Amniotic stem cell (primary cell): ENCODE data around the gene CCDC18.
A peak's percentile ranks its signal among the peaks of the same experiment; 100 is the strongest.
"Not testable (repeated sequence)": the region's sequence is repeated elsewhere in the genome, so short reads cannot be mapped to it uniquely, and the experiment has no call there.

Source experiments
- DNase-seq: peaks from one replicate; lab custom pipeline; 2025; lab: John Stamatoyannopoulos, UW

The CCDC18 gene

DNA sequence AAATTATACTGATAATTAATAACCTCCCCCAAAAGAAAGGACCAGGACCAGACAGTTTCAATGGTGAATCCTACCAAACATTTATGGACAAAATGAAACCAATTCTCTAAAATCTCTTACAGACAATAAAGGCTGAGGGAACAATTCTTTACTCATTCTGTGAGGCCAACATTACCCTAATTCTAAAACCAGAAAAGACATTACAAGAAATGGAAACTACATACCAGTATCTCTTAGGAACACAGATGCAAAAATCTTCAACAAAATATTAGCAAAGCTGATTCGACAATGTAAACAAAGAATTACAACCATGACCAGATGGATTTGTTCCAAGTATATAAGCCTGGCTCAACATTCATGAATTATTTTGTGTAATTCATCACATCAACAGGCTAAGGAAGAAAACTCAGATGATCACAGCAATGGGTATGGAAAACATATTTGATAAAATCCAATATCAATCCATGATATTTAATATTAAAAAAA lies 8.9 kb upstream of the CCDC18 start:
- no peak for DNase-seq

- no peak for DNase-seq
These were observed 7.7 kb upstream of the CCDC18 start for GRCh38 chr1:93172778-93173177.

DNA sequence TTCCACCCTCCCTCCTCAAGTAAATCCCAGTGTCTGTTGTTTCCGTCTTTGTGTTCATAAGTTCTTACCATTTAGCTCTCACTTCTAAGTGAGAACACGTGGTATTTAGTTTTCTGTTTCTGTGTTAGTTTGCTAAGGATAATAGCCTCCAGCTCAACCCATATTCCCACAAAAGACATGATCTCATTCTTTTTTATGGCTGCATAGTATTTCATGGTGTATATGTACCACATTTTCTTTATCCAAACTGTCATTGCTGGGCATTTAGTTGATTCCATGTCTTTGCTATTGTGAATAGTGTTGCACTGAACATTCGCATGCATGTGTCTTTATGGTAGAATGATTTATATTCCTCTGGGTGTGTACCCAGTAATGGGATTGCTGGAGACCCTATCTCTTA lies 5.9 kb upstream of the CCDC18 start:
- DNase-seq, result not testable (repeated sequence)

- no peak for DNase-seq
These were observed 2.5 kb upstream of the CCDC18 start for GRCh38 chr1:93177991-93178390.

- DNase-seq, result no peak
These were observed 2.1 kb upstream of the CCDC18 start for GRCh38 chr1:93178418-93178817.

DNA sequence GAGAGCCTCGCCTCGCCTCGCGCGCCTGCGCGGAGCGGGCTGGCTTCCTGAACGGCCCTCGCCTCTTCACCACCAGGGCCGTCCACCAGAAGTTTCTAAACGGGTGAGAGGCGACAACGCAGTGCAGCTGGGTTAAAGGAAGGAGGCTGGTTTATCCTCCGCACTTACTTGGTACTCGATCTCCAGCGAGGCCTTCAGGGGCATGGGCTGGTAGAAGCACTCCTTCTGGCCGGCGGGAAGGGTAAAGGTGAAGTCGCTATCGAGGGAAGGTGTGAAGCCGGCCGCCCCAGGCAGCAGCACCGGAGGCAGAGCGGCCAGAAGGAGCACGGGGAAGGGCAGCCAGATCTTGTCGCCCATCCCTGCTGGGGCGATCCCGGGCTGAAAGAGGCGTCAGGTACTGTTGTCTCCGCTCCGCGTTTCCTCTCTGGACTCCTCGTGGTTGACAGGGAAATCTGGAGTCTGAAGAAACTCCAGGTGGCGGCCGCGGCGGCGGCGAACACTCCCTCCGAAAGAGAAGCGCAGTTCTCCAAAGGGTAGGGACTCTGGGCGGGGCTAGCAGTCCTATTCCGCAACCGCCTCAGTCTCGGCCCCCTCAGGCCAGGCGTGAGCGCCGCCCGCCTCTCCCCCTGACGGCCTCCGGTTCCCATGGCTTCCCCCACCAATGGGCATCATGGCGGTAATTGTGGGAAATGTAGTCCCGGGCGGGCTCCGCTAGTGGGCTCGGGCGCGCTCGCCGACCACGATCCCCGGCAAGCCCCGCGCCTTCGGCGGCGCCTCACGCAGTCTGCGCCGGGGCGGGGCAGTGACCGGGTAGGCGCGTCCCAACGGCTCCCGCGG lies 420 bp upstream of the CCDC18 start, which contains the start of gene TMED5:
Gene TMED5 (minus strand): TSS at position 528 of the 837 bp plus-strand sequence. CDS start 171 bp downstream, at position 357.
- peak; percentile 95 for DNase-seq

GRCh38 chr1:93186667-93187066 lies 6.1 kb downstream of the CCDC18 start:
- DNase-seq, result no peak

- DNase-seq, result no peak
These were observed 9.9 kb downstream of the CCDC18 start for GRCh38 chr1:93190432-93190831.

- DNase-seq, result no peak
These were observed 13.9 kb downstream of the CCDC18 start for GRCh38 chr1:93194231-93194990.

DNA sequence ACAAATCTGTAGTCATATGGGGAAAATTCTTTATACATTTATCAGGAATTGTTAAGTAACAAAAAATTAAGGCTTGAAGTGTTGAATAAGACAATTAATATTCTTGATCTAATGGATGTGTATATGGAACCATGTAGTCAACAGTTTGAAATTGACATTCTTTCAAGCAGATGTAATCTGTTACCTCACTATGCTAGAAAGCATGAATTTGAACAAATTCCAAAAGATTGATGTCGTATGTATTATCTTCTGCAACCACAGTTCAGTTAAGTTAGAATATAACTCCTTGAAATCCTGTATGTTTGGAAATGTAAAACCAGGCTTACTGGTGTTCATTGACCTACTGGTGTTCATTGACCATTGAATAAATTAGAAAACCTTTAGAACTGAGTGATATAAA lies 16.1 kb downstream of the CCDC18 start:
- no peak for DNase-seq

DNA sequence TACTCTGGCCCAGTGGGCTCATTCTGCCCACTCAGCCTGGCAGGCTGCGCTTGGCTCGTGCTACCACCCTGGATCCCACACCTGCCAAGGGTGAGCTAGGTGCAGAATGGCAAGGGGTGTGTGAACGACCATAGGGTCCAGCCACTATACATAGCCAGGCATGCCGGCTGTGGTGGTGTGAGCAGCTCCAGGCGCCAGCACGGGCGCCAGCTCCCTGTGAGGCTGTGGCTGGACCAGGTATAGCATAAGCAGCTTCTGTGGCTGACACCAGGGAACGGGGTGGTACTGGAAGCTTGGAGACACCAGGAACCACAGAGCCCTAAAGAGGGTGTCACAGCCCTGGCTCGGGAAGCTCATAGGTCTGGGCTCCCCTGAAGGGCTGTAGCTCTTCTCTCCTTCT lies 18.6 kb downstream of the CCDC18 start:
- no peak for DNase-seq

- DNase-seq, result no peak
These were observed 19.6 kb downstream of the CCDC18 start for GRCh38 chr1:93200086-93200620.

GRCh38 chr1:93200714-93201113 lies 20.2 kb downstream of the CCDC18 start:
- no peak for DNase-seq

- DNase-seq, result no peak
These were observed 25.5 kb downstream of the CCDC18 start for GRCh38 chr1:93205892-93206566.

DNA sequence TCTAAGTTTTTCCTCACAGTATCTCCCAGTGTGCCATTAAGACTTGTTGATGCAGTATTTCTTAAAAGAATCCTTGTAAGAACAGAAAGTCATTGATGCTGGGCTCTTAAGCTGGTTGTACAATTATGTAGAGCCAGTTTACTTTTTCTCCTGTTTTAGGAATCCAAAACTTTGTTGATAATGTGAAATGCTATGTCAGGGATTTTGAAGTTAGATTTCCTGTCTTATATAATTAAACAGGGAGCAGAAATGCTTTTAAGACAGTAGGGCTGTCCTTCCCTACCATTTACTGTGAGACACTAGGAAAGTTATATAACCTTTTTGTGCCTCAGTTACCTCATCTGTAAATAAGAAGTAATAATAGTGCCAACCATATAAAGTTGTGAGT lies 26.0 kb downstream of the CCDC18 start:
- DNase-seq, result no peak

DNA sequence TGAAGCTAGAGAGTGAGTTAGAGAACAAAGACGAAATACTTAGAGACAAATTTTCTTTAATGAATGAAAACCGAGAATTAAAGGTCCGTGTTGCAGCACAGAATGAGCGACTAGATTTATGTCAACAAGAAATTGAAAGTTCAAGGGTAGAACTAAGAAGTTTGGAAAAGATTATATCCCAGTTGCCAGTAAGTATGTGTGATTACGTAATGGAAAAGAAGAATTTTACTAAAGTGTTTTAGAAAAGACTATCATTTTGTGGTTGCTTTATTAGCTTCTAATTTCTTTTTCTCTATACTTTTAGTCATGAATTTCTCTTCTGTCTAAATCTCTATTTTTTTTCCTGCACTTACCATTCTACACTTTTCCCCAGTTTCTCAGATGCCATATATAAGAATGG lies 26.7 kb downstream of the CCDC18 start:
- DNase-seq, result no peak

DNA sequence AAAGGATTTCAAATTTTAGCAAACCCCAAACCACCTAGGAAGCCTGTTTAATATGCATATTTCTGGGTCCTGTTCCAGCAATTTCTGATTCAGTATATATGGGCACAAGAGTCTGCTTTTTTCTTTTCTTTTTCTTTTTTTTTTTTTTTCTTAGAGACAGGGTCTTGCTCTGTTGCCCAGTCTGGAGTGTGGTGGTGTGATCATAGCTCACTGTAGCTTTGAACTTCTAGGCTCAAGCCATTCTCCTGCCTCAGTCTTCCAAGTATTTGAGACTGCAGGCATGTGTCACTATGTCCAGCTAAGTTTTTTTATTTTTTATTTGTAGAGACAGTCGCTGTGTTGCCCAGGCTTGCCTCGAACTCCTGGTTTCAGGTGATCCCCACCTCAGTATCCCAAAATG lies 34.8 kb downstream of the CCDC18 start:
- no peak for DNase-seq

DNA sequence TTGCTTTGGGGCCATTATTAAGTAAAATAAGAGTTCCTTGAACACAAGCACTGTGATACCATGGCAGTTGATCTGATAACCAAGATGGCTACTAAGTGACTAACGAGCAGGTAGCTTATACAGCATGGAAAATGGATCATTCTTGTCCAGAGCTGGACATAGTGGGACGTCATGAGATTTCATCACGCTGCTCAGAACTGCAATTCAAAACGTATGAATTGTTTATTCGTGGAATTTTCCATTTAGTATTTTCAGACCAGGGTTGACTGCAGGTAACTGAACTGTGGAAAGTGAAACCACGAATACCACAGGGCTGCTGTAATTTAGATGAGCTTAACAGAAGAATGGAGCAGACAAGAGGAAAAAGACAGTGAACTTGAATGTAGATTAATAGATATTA lies 38.9 kb downstream of the CCDC18 start:
- DNase-seq, result no peak

DNA sequence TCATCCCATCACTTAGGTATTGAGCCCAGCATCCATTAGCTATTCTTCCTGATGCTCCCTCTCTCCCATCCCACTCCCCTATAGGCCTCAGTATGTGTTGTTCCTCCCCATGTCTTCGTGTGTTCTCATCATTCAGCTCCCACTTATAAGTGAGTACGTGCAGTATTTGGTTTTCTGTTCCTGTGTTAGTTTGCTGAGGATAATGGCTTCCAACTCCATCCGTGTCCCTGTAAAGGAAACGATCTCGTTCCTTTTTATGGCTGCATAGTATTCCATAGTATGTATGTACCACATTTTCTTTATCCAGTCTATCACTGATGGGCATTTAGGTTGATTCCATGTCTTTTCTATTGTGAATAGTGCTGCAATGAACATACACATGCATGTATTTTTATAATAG lies 40.2 kb downstream of the CCDC18 start:
- DNase-seq, result not testable (repeated sequence)

DNA sequence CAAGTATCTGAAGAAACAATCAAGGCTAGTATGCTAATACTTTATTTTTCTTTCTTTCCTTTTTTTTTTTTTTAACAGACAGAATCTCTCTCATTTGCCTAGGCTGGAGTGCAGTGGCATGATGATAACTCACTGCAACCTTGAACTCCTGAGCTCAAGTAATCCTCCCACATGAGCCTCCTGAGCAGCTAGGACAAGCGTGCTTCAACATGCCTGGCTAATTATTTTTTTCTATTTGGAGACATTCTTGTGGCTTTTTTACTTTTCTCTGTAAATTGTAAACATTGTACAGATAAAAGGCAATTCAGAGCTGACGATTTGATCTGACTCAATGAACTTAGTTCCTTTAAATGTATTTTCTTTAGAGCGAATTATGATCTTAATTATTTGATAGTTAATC lies 41.4 kb downstream of the CCDC18 start:
- DNase-seq, result no peak

DNA sequence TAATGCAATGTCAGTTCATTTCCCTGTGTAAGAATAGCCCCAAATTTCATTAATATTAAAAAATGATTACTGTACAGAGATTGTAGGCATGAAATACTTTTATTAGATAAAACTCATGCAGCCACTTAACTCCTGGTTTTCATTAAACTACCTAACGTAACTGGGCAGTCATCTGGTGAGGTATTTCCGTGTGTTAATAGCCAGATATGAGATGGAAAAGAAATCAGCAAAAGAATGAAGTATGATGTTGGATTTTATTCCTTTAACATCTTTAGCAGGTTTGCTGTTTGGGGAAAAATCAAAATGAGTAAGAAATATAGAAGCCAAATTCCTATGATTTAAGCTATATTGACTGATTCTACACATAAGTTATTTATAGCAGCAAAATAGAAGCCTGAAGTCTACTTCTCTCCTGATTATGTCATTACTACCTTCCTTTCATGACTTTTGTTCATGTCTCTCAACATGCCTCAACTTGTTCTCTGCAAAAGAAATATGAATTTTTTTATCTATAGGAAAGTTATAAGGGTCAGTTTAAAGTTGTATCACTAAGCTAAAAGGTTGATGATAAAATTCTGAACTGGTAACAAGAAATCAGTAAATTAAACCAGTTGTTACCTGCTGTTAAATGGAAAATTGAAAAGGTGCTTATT lies 42.6 kb downstream of the CCDC18 start:
- DNase-seq, result no peak

GRCh38 chr1:93235261-93235660 lies 54.7 kb downstream of the CCDC18 start:
- DNase-seq, result no peak
